Loucy (cell line): Measurements from ENCODE around the gene ATP8B3.

Source experiments
- H2AFZ ChIP-seq: fragments of 200-600 bp; sonication (generic); 2 replicates; pipeline ENCODE4 v1.6.0; 2016; ENCODE audit warnings: antibody characterized with exemption, mild to moderate bottlenecking, low read length, moderate library complexity
- H3F3A ChIP-seq: fragments of 200-600 bp; 2 replicates; pipeline ENCODE4 v1.6.0; 2016; ENCODE audit warnings: antibody characterized with exemption, low read depth, mild to moderate bottlenecking
- H3K27me3 ChIP-seq: fragments of 200-600 bp; sonication (generic); 2 replicates; pipeline ENCODE4 v1.6.1; 2014; ENCODE audit warnings: low read length, mild to moderate bottlenecking; ENCODE audit not compliant: insufficient read depth, poor library complexity, severe bottlenecking
- H3K36me3 ChIP-seq: fragments of 200-600 bp; sonication (generic); 2 replicates; pipeline ENCODE4 v1.6.1; 2016; ENCODE audit warnings: low read length; ENCODE audit not compliant: insufficient read depth
- H3K4me1 ChIP-seq: fragments of 200-600 bp; sonication (generic); 2 replicates; pipeline ENCODE4 v1.5.1; 2014; ENCODE audit warnings: low read length, mild to moderate bottlenecking; ENCODE audit not compliant: insufficient read depth, poor library complexity, severe bottlenecking
- H3K4me2 ChIP-seq: fragments of 200-600 bp; sonication (generic); 2 replicates; pipeline ENCODE4 v1.6.0; 2014; ENCODE audit warnings: antibody characterized with exemption, low read length, low read depth, mild to moderate bottlenecking; ENCODE audit not compliant: poor library complexity, severe bottlenecking
- H3K4me3 ChIP-seq: fragments of 200-600 bp; sonication (generic); 2 replicates; pipeline ENCODE4 v1.5.1; 2014; ENCODE audit warnings: low read length, mild to moderate bottlenecking, mixed read lengths; ENCODE audit not compliant: poor library complexity, severe bottlenecking
- H3K79me2 ChIP-seq: fragments of 200-600 bp; sonication (generic); 2 replicates; pipeline ENCODE4 v1.6.1; 2014; ENCODE audit warnings: low read length; ENCODE audit not compliant: insufficient read depth
- H3K9ac ChIP-seq: fragments of 200-600 bp; sonication (generic); 2 replicates; pipeline ENCODE4 v1.6.0; 2014; ENCODE audit warnings: mild to moderate bottlenecking, low read depth, low read length, moderate library complexity; ENCODE audit not compliant: poor library complexity, severe bottlenecking
- H3K9me2 ChIP-seq: fragments of 200-600 bp; sonication (generic); replicated peaks from 2 replicates; pipeline ENCODE4 v1.6.1; 2016; ENCODE audit warnings: low read depth, low read length, mixed read lengths
- H3K9me3 ChIP-seq: fragments of 200-600 bp; sonication (generic); 2 replicates; pipeline ENCODE4 v1.6.1; 2014; ENCODE audit warnings: mild to moderate bottlenecking, antibody characterized with exemption, low read length, low read depth; ENCODE audit not compliant: insufficient read depth
- H4K20me1 ChIP-seq: fragments of 200-600 bp; sonication (generic); 2 replicates; pipeline ENCODE4 v1.6.0; 2014; ENCODE audit warnings: antibody characterized with exemption, low read length, mild to moderate bottlenecking; ENCODE audit not compliant: insufficient read depth, poor library complexity, severe bottlenecking
- CTCF ChIP-seq: fragments of 200-600 bp; sonication (generic); conservative IDR thresholded peaks from 2 replicates; pipeline ENCODE4 v1.5.1; 2014; ENCODE audit warnings: mild to moderate bottlenecking, antibody characterized with exemption, low read length
- EZH2phosphoT487 ChIP-seq: fragments of 200-600 bp; IDR thresholded peaks from 2 replicates; pipeline ENCODE4 v1.6.1; 2018; ENCODE audit warnings: antibody characterized with exemption, mild to moderate bottlenecking, moderate library complexity, borderline replicate concordance

ATP8B3 gene

GRCh38 chr19:1806184-1807029 lies 5.7 kb downstream of the ATP8B3 start:
- no peak overlapping the region for H3K4me2 ChIP-seq

GRCh38 chr19:1805401-1806183 lies 6.5 kb downstream of the ATP8B3 start:
- Histone ChIP-seq H3K4me3 (no peak overlapping the region), H4K20me1 (no peaks in the 10 kb centered on the region), H3K27me3 (no peaks in the 10 kb centered on the region), H2AFZ (no peak overlapping the region), H3K79me2 (peaks cover 2% of the 10 kb centered on the region; the same call in 1 of the 2 replicates), H3K4me1 (peaks cover 3% of the 10 kb centered on the region), H3K9ac (no peak overlapping the region), H3K36me3 (peaks cover 9% of the 10 kb centered on the region; the same call in 1 of the 2 replicates), H3F3A (no peaks in the 10 kb centered on the region), H3K9me2 (no peaks in the 10 kb centered on the region), H3K9me3 (no peaks in the 10 kb centered on the region), H3K4me2 (no peak overlapping the region)
- TF ChIP-seq CTCF, result no peak
- no peak for TF ChIP-seq EZH2phosphoT487

More at GRCh38 chr19:1806184-1807029, 5.7 kb downstream of the ATP8B3 start:
- no peak for TF ChIP-seq EZH2phosphoT487
- TF ChIP-seq CTCF, result no peak
- Histone ChIP-seq H3K4me1 (peaks cover 11% of the 10 kb centered on the region), H3K79me2 (peaks cover 10% of the 10 kb centered on the region; the same call in 1 of the 2 replicates), H3K27me3 (no peaks in the 10 kb centered on the region), H3K9ac (no peak overlapping the region), H3K4me3 (no peak overlapping the region), H3K9me3 (no peaks in the 10 kb centered on the region), H2AFZ (no peak overlapping the region), H3K9me2 (no peaks in the 10 kb centered on the region), H3K36me3 (peaks cover 9% of the 10 kb centered on the region; the same call in 1 of the 2 replicates), H4K20me1 (no peaks in the 10 kb centered on the region), H3F3A (no peaks in the 10 kb centered on the region)

- Histone ChIP-seq H3F3A (no peaks in the 10 kb centered on the region), H3K36me3 (peaks cover 13% of the 10 kb centered on the region; the same call in 1 of the 2 replicates), H3K9ac (no peak overlapping the region), H2AFZ (no peak overlapping the region), H3K9me2 (no peaks in the 10 kb centered on the region), H3K4me3 (no peak overlapping the region), H3K4me1 (no peaks in the 10 kb centered on the region), H3K27me3 (no peaks in the 10 kb centered on the region), H3K9me3 (no peaks in the 10 kb centered on the region), H3K4me2 (no peak overlapping the region), H4K20me1 (no peaks in the 10 kb centered on the region), H3K79me2 (no peaks in the 10 kb centered on the region)
- TF ChIP-seq CTCF (no peak), EZH2phosphoT487 (no peak)
Measured at GRCh38 chr19:1804858-1805257, 7.2 kb downstream of the ATP8B3 start.
